Measurements from ENCODE around the gene KCTD17.

Gene KCTD17

DNA sequence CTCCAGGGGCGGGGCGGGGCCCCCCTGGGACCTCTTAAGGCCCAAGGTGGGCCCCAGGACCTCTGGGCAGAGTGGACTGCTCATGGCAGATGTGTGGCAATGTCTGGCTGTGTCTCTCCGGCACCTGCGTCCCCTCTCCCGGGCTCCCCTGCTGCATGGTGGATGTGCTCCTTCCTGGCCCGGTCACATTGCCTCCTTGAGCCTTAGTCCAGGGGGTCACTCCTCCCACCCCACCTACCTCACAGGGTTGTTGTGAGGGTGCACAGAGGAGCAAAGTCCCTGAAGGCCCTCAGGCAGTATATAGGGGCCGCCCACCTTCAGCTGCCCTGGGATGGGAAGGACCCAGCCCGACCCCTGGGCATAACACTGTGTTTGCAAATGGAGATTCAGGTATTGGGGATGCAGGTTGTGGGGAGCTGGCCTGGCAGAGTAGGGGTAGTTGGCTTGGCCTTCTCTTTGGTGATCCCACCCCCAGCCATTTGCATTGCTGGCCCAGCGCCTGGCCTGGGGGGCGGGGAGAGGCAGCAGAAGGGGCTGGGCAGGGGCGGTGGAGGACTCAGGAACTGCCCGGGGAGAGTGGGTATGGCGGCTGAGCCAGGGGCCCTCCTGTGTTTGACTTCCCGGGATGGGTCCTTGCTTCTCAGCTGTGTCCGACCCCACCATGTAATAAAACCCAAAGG lies 11.3 kb downstream of the KCTD17 start:
- no peak for TF ChIP-seq CTCF (IDR thresholded peaks at IDR 0.05; ENCODE audit: low read length)
- no peak for TF ChIP-seq EZH2 (IDR thresholded peaks at IDR 0.05; ENCODE audit: borderline replicate concordance, low read length)
- no peak overlapping the region for H3K4me3 ChIP-seq (ENCODE audit: low read depth, low read length, poor library complexity, severe bottlenecking)
- no peaks in the 10 kb centered on the region for H3K9me3 ChIP-seq (ENCODE audit: low read length)
- no peaks in the 10 kb centered on the region for H3K9me2 ChIP-seq (ENCODE audit: low read depth, low read length)
- no peak overlapping the region for H2AFZ ChIP-seq (ENCODE audit: low read length)
- H3K36me3 ChIP-seq (ENCODE audit: insufficient read depth, low read length), result no peaks in the 10 kb centered on the region
- peaks cover 9% of the 10 kb centered on the region; the same call in 1 of the 2 replicates for H3K27me3 ChIP-seq (ENCODE audit: insufficient read depth, low read length)
- H3K79me2 ChIP-seq (ENCODE audit: insufficient read depth, low read length), result no peaks in the 10 kb centered on the region
- no peaks in the 10 kb centered on the region for H3F3A ChIP-seq (ENCODE audit: insufficient read depth, low read length)
- H3K4me1 ChIP-seq (ENCODE audit: insufficient read depth, low read length, severe bottlenecking), result no peaks in the 10 kb centered on the region
- no peak overlapping the region for H3K9ac ChIP-seq (ENCODE audit: low read length)
- no peaks in the 10 kb centered on the region for H4K20me1 ChIP-seq (ENCODE audit: insufficient read depth, low read length)
- no peak overlapping the region for H3K27ac ChIP-seq (ENCODE audit: low read depth, low read length, poor library complexity, severe bottlenecking)
- H3K4me2 ChIP-seq (ENCODE audit: low read length), result no peak overlapping the region

DNA sequence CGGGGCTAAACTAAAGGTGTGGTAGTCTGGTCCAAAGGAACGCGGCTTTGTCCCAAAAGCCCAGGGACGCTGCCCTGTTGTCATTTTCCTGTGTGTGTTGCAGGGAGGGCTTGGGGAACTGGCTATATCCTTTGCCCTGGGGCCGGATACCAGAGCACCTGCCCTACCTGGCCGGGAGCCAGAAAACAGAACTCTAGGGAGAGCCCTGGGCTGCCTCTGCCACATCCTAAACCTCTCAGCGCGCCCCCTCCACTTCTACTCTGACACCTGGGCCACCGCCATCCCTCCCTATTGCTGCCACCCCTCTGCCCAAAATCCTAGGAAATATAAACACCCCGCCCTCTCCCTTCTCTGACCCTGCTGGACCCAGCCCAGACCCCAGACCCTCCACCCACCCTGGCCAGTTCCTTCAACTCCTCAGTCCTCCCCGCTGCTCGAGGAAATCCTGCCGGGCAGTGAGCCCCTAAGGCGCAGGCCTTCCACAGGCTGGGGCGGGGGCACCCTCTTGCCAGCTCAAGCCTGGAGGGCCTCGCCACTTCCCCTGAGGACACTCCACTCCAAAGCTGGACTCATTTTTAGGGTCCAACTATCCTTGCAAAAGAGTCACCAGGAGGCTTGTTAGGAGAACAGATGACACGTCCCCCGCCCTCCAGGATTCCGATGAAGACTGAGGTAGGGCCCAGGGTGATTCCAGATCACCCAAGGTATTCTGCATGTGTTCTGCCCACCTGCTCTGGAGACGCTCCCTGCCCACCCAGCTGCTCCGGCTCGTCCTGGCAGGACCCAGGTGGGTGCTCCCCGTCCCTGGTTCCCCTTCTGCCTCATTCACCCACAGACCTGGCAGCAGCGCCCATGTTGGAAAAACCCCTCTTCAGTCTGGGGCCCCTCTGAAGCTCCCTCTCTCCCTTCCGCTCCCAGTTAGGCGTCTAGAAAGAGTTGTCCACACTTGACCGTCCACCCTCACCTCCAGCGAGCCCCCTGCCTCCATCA lies 12.2 kb downstream of the KCTD17 start:
- no peaks in the 10 kb centered on the region for H3K79me2 ChIP-seq (ENCODE audit: insufficient read depth, low read length)

GRCh38 chr22:37064553-37064952 lies 13.0 kb downstream of the KCTD17 start:
- no peaks in the 10 kb centered on the region for H4K20me1 ChIP-seq (ENCODE audit: insufficient read depth, low read length)
- H3K4me2 ChIP-seq (ENCODE audit: low read length), result no peak overlapping the region
- no peaks in the 10 kb centered on the region for H3K9me3 ChIP-seq (ENCODE audit: low read length)
- no peaks in the 10 kb centered on the region for H3K79me2 ChIP-seq (ENCODE audit: insufficient read depth, low read length)
- H3K27me3 ChIP-seq (ENCODE audit: insufficient read depth, low read length), result peaks cover 12% of the 10 kb centered on the region; the same call in 1 of the 2 replicates
- no peak overlapping the region for H3K27ac ChIP-seq (ENCODE audit: low read depth, low read length, poor library complexity, severe bottlenecking)
- no peaks in the 10 kb centered on the region for H3F3A ChIP-seq (ENCODE audit: insufficient read depth, low read length)
- H3K9ac ChIP-seq (ENCODE audit: low read length), result no peak overlapping the region
- no peaks in the 10 kb centered on the region for H3K9me2 ChIP-seq (ENCODE audit: low read depth, low read length)
- no peak for TF ChIP-seq CTCF (IDR thresholded peaks at IDR 0.05; ENCODE audit: low read length)
- TF ChIP-seq EZH2 (IDR thresholded peaks at IDR 0.05; ENCODE audit: borderline replicate concordance, low read length), result no peak
- no peak overlapping the region for H2AFZ ChIP-seq (ENCODE audit: low read length)
- H3K4me1 ChIP-seq (ENCODE audit: insufficient read depth, low read length, severe bottlenecking), result no peaks in the 10 kb centered on the region
- H3K4me3 ChIP-seq (ENCODE audit: low read depth, low read length, poor library complexity, severe bottlenecking), result no peak overlapping the region
- no peaks in the 10 kb centered on the region for H3K36me3 ChIP-seq (ENCODE audit: insufficient read depth, low read length)

More for the DNA sequence above, 12.2 kb downstream of the KCTD17 start:
- no peak overlapping the region for H3K9ac ChIP-seq (ENCODE audit: low read length)
- H3K27me3 ChIP-seq (ENCODE audit: insufficient read depth, low read length), result peaks cover 12% of the 10 kb centered on the region; the same call in 1 of the 2 replicates
- H3F3A ChIP-seq (ENCODE audit: insufficient read depth, low read length), result no peaks in the 10 kb centered on the region
- no peaks in the 10 kb centered on the region for H3K4me1 ChIP-seq (ENCODE audit: insufficient read depth, low read length, severe bottlenecking)
- H3K36me3 ChIP-seq (ENCODE audit: insufficient read depth, low read length), result no peaks in the 10 kb centered on the region
- H3K9me3 ChIP-seq (ENCODE audit: low read length), result no peaks in the 10 kb centered on the region
- H3K27ac ChIP-seq (ENCODE audit: low read depth, low read length, poor library complexity, severe bottlenecking), result no peak overlapping the region
- no peak overlapping the region for H2AFZ ChIP-seq (ENCODE audit: low read length)
- H3K4me3 ChIP-seq (ENCODE audit: low read depth, low read length, poor library complexity, severe bottlenecking), result no peak overlapping the region
- no peaks in the 10 kb centered on the region for H4K20me1 ChIP-seq (ENCODE audit: insufficient read depth, low read length)
- no peaks in the 10 kb centered on the region for H3K9me2 ChIP-seq (ENCODE audit: low read depth, low read length)
- TF ChIP-seq EZH2 (IDR thresholded peaks at IDR 0.05; ENCODE audit: borderline replicate concordance, low read length) (no peak), CTCF (IDR thresholded peaks at IDR 0.05; ENCODE audit: low read length) (no peak)
- H3K4me2 ChIP-seq (ENCODE audit: low read length), result no peak overlapping the region
